H1 (cell line): ENCODE results near the gene EPHA10. TPM values are rescaled to one million over a fixed set of nuclear protein-coding genes. Genes with fewer than 3 reads are reported as not detected.
A peak's percentile ranks its signal among the peaks of the same experiment; 100 is the strongest.

Source experiments
- CTCF ChIA-PET: fragments of 300-600 bp; sonication (Branson Sonifier 250); formaldehyde crosslinking; loops from one replicate; lab custom pipeline; 2021; ENCODE audit not compliant: partially characterized antibody; lab: Charles Lee
- POLR2A ChIA-PET: fragments of 300-600 bp; sonication (Branson Sonifier 250); formaldehyde crosslinking; loops from one replicate; lab custom pipeline; 2021; ENCODE audit warnings: inconsistent platforms; ENCODE audit not compliant: partially characterized antibody; lab: Charles Lee
- DNase-seq, 2 experiments: peaks; one replicate each; pipeline versions ENCODE4 v3.0.0 to v3.0.0-alpha.2; 2010 to 2022; ENCODE audit warnings: low spot score in 2 of 2, low read depth in 1 of 2, mixed read lengths in 1 of 2
- FAIRE-seq: peaks from 2 replicates; lab custom pipeline; 2011; peaks lifted over from hg19 to GRCh38; lab: Jason Lieb, UNC
- H2AFZ ChIP-seq: 2 replicates; pipeline ENCODE4 v1.8.1; 2012; ENCODE audit warnings: low read length, inconsistent platforms
- H2AK5ac ChIP-seq: 2 replicates; pipeline ENCODE4 v1.6.1; 2013; ENCODE audit warnings: low read depth, low read length
- H2BK120ac ChIP-seq: replicated peaks from 2 replicates; pipeline ENCODE3; 2013; ENCODE audit warnings: low read depth, low read length, inconsistent platforms
- H2BK12ac ChIP-seq: 2 replicates; pipeline ENCODE4 v1.6.1; 2013; ENCODE audit warnings: low read depth, low read length
- H2BK15ac ChIP-seq: 2 replicates; pipeline ENCODE4 v1.6.1; 2013; ENCODE audit warnings: low read length
- H2BK20ac ChIP-seq: 2 replicates; pipeline ENCODE4 v1.6.1; 2013; ENCODE audit warnings: low read length
- H2BK5ac ChIP-seq: 2 replicates; pipeline ENCODE4 v1.6.1; 2013; ENCODE audit warnings: low read depth, low read length
- H3K14ac ChIP-seq: 2 replicates; pipeline ENCODE4 v1.6.1; 2013; ENCODE audit warnings: inconsistent platforms; ENCODE audit not compliant: insufficient read length
- H3K18ac ChIP-seq: 2 replicates; pipeline ENCODE4 v1.6.1; 2013; ENCODE audit warnings: low read length; ENCODE audit errors: extremely low read depth
- H3K23ac ChIP-seq: 2 replicates; pipeline ENCODE4 v1.6.1; 2013; ENCODE audit warnings: inconsistent platforms; ENCODE audit not compliant: insufficient read length
- H3K23me2 ChIP-seq: 2 replicates; pipeline ENCODE4 v1.6.1; 2013; ENCODE audit warnings: low read depth, low read length
- H3K27ac ChIP-seq: 2 replicates; pipeline ENCODE4 v1.6.1; 2011; ENCODE audit warnings: low read depth, low read length, inconsistent platforms
- H3K27me3 ChIP-seq, 4 experiments: replicated peaks in 1 of 4; 1 replicate in 1 of 4; 2 replicates in 3 of 4; pipeline versions ENCODE4 v1.6.1 to v1.8.1; 2011 to 2013; ENCODE audit warnings: low read length in 3 of 4, mild to moderate bottlenecking in 3 of 4, inconsistent platforms in 2 of 4, mixed read lengths in 2 of 4, moderate library complexity in 1 of 4; ENCODE audit not compliant: control insufficient read depth in 3 of 4, insufficient read depth in 3 of 4; ENCODE audit errors: extremely low read depth in 1 of 4
- H3K36me3 ChIP-seq, 4 experiments: 2 replicates each; pipeline versions ENCODE4 v1.6.1 to v1.8.1; 2011 to 2013; ENCODE audit warnings: mild to moderate bottlenecking in 4 of 4, low read length in 3 of 4, moderate library complexity in 2 of 4, control low read depth in 1 of 4, inconsistent platforms in 1 of 4; ENCODE audit not compliant: insufficient read depth in 4 of 4, control insufficient read depth in 2 of 4
- H3K4ac ChIP-seq: replicated peaks from 2 replicates; pipeline ENCODE3; 2013; ENCODE audit warnings: low read length, low read depth, mixed read lengths, inconsistent platforms; ENCODE audit not compliant: insufficient read length
- H3K4me1 ChIP-seq, 4 experiments: replicated peaks in 1 of 4; 1 replicate in 1 of 4; 2 replicates in 3 of 4; pipeline versions ENCODE4 v1.6.1 to v1.8.1; 2011 to 2013; ENCODE audit warnings: low read length in 3 of 4, inconsistent platforms in 2 of 4, mixed read lengths in 1 of 4; ENCODE audit not compliant: insufficient read depth in 4 of 4, control insufficient read depth in 3 of 4
- H3K4me2 ChIP-seq, 2 experiments: 2 replicates each; pipeline versions ENCODE4 v1.6.1 to v1.8.1; 2011 to 2013; ENCODE audit warnings: low read depth in 2 of 2, low read length in 2 of 2, control low read depth in 1 of 2, inconsistent platforms in 1 of 2, mild to moderate bottlenecking in 1 of 2; ENCODE audit not compliant: insufficient read depth in 1 of 2
- H3K4me3 ChIP-seq, 4 experiments: fragments of 200-600, 300-600 bp in 1 of 4; sonication (generic), shearing (Covaris generic), sonication (Bioruptor Twin) in 1 of 4; 2 replicates each; pipeline versions ENCODE4 v1.5.1 to v1.8.1; 2011 to 2016; ENCODE audit warnings: low read length in 4 of 4, low read depth in 3 of 4, control low read depth in 2 of 4, inconsistent platforms in 2 of 4, mild to moderate bottlenecking in 2 of 4, mixed read lengths in 1 of 4, moderate library complexity in 1 of 4; ENCODE audit not compliant: insufficient read depth in 2 of 4; ENCODE audit errors: extremely low read depth in 1 of 4
- H3K56ac ChIP-seq: replicated peaks from 2 replicates; pipeline ENCODE3; 2013; ENCODE audit warnings: low read depth, mild to moderate bottlenecking, mixed read lengths, low read length, inconsistent platforms; ENCODE audit not compliant: insufficient read length
- H3K79me1 ChIP-seq: 2 replicates; pipeline ENCODE4 v1.6.1; 2013; ENCODE audit warnings: low read depth, low read length, control low read depth
- H3K79me2 ChIP-seq, 2 experiments: 2 replicates each; pipeline versions ENCODE4 v1.6.1 to v1.8.1; 2012 to 2013; ENCODE audit warnings: low read length in 2 of 2, mild to moderate bottlenecking in 2 of 2, inconsistent platforms in 1 of 2; ENCODE audit not compliant: insufficient read depth in 2 of 2, control insufficient read depth in 1 of 2
- H3K9ac ChIP-seq, 4 experiments: replicated peaks in 1 of 4; 1 replicate in 1 of 4; 2 replicates in 3 of 4; pipeline versions ENCODE4 v1.6.1 to v1.8.1; 2011 to 2013; ENCODE audit warnings: low read depth in 3 of 4, low read length in 3 of 4, control low read depth in 2 of 4, mild to moderate bottlenecking in 2 of 4, moderate library complexity in 2 of 4, inconsistent platforms in 1 of 4; ENCODE audit errors: extremely low read depth in 1 of 4
- H3K9me3 ChIP-seq, 2 experiments: 2 replicates each; pipeline versions ENCODE4 v1.6.1 to v1.8.1; 2012 to 2013; ENCODE audit warnings: mild to moderate bottlenecking in 2 of 2, moderate library complexity in 2 of 2, control low read depth in 1 of 2, inconsistent platforms in 1 of 2, low read depth in 1 of 2, low read length in 1 of 2, mixed read lengths in 1 of 2; ENCODE audit not compliant: insufficient read depth in 2 of 2
- H4K20me1 ChIP-seq, 2 experiments: replicated peaks in 1 of 2; 2 replicates each; pipeline versions ENCODE3 to v1.8.1; 2011 to 2013; ENCODE audit warnings: inconsistent platforms in 2 of 2, low read length in 2 of 2, mild to moderate bottlenecking in 1 of 2; ENCODE audit not compliant: insufficient read depth in 2 of 2, control insufficient read depth in 1 of 2
- H4K5ac ChIP-seq: 2 replicates; pipeline ENCODE4 v1.6.1; 2013; ENCODE audit warnings: low read length, low read depth, mixed read lengths, inconsistent platforms; ENCODE audit not compliant: insufficient read length
- H4K8ac ChIP-seq: 2 replicates; pipeline ENCODE4 v1.8.0; 2013; ENCODE audit warnings: mild to moderate bottlenecking, moderate library complexity, low read length, inconsistent platforms; ENCODE audit not compliant: insufficient read depth; ENCODE audit errors: extremely low read depth
- H4K91ac ChIP-seq: replicated peaks from 2 replicates; pipeline ENCODE3; 2013; ENCODE audit warnings: low read length, mixed read lengths, inconsistent platforms; ENCODE audit not compliant: insufficient read length
- WGBS, 2 experiments: shearing (Covaris generic) in 1 of 2; methylation state at CpG; one replicate each; pipeline versions ENCODE4 v1.1.6 to v1.1.7; 2013 to 2015; ENCODE audit warnings: low lambda C conversion rate in 2 of 2, mixed read lengths in 2 of 2, inconsistent platforms in 1 of 2, low coverage in 1 of 2, missing lambda C conversion rate in 1 of 2; ENCODE audit not compliant: insufficient replicate concordance in 2 of 2, insufficient coverage in 1 of 2, insufficient read length in 1 of 2; ENCODE audit errors: extremely low coverage in 1 of 2, missing lambda C conversion rate in 1 of 2; 5-methylcytosine and 5-hydroxymethylcytosine counted together
- polyA plus RNA-seq, 7 experiments: library from polyadenylated mRNA; depleted of rRNA in 3 of 7; stranded (reverse) in 5 of 7; unstranded in 2 of 7; fragments of >200 nt in 5 of 7; fragments of 200-250 nt in 2 of 7; gene quantifications; 1 replicate in 5 of 7; 2 replicates in 1 of 7; 4 replicates in 1 of 7; pipeline versions ENCODE4 v1.2.1 to v1.2.3, GENCODE V29; 2011 to 2013; ENCODE audit warnings: missing spikeins in 2 of 7, mixed read lengths in 2 of 7
- total RNA-seq: library from RNA; stranded (reverse); fragmentation: NEBNext Ultra II Directional; extraction: Animal tissue kit (Norgen Biotek cat#: 25700); gene quantifications from 2 replicates; pipeline ENCODE4 v1.2.1, GENCODE V29; 2021

The EPHA10 gene
- total and polyA plus RNA-seq, 2 of the 8 experiments (the other 6 are each of a cell fraction or from before 2014, with no cell fraction given) = 0.54 to 1.0 TPM

DNA sequence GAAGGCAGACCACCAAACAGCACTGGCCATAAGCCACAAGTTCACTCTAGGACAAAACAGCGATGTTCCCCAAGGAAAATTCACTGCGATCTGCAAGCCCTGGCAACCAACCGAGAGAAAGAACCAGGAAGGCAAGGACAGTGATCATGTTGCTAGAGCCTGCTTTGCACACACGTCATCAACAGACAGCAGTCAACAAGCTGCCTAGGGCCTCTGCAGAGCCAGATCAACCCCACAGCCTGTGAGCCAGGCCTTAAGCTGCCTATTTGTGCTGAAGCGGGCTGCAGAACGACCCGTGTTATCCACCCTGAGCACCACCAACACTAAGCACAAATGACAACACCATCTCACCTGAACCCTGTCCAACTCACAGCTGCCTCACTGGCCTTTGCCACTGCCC lies 49.3 kb upstream of the EPHA10 start:
- FAIRE-seq = no peak
- no peak overlapping the region for H3K23ac ChIP-seq
- DNase-seq = no peak
- no peak overlapping the region for H2BK12ac ChIP-seq
- no peak overlapping the region for H4K91ac ChIP-seq
- no peaks in the 10 kb centered on the region for H3K9me3 ChIP-seq
- H2AFZ ChIP-seq = no peak overlapping the region
- H3K79me2 ChIP-seq = no peaks in the 10 kb centered on the region; a peak in 1 of 4 replicates
- H3K27me3 ChIP-seq = no peaks in the 10 kb centered on the region
- no peak overlapping the region for H3K9ac ChIP-seq
- H2BK20ac ChIP-seq = no peak overlapping the region
- no peak overlapping the region for H2AK5ac ChIP-seq
- ChIA-PET CTCF (no interaction called here), POLR2A (no interaction called here)
- H3K36me3 ChIP-seq = peaks cover 5 to 16% (median 9%) of the 10 kb centered on the region in 4 experiments; a peak in 6 of 8 replicates
- H4K8ac ChIP-seq = no peak overlapping the region
- H4K5ac ChIP-seq = no peak overlapping the region
- no peak overlapping the region for H3K4ac ChIP-seq
- H3K56ac ChIP-seq = no peak overlapping the region
- H3K4me2 ChIP-seq = no peak overlapping the region
- peaks cover under 1 to 1% (median 1%) of the 10 kb centered on the region in 4 experiments; a peak in 5 of 7 replicates for H3K4me1 ChIP-seq
- H2BK15ac ChIP-seq = no peak overlapping the region
- peaks cover 0 to 13% of the 10 kb centered on the region in 2 experiments for H4K20me1 ChIP-seq
- H3K27ac ChIP-seq = no peak overlapping the region
- 0 out of 2 replicates have a peak overlapping the region, but pooled peaks have one; percentile 18 for H2BK5ac ChIP-seq
- no peak overlapping the region for H3K14ac ChIP-seq
- no peak overlapping the region for H3K4me3 ChIP-seq
- H3K79me1 ChIP-seq = no peaks in the 10 kb centered on the region; the same call in 1 of the 2 replicates
- no peaks in the 10 kb centered on the region for H3K23me2 ChIP-seq
- H3K18ac ChIP-seq = no peak overlapping the region
- WGBS, 2 experiments = 95% methylated on average over 7 of the region's 7 CpGs; no CpG with 5 or more reads in 1 of the 2 experiments
- H2BK120ac ChIP-seq = no peak overlapping the region
